OCI-LY3 (cell line): Measurements from ENCODE around the gene C12orf56.
"Not testable (repeated sequence)": the region's sequence is repeated elsewhere in the genome, so short reads cannot be mapped to it uniquely, and the experiment has no call there.

Experiments used
- H2AFZ ChIP-seq: fragments of 200-600, 300-600 bp; shearing (Covaris generic); 2 replicates; pipeline ENCODE4 v1.6.0; 2014; ENCODE audit warnings: antibody characterized with exemption, low read depth, low read length
- H3K27ac ChIP-seq: fragments of 200-600, 300-600 bp; sonication (generic); 2 replicates; pipeline ENCODE4 v1.5.1; 2014; ENCODE audit warnings: mild to moderate bottlenecking, low read length, moderate library complexity, mixed read lengths
- H3K27me3 ChIP-seq: fragments of 200-600, 300-600 bp; sonication (generic); 2 replicates; pipeline ENCODE4 v1.6.1; 2014; ENCODE audit warnings: low read depth, low read length, mixed read lengths
- H3K36me3 ChIP-seq: fragments of 200-600, 300-600 bp; sonication (generic); replicated peaks from 2 replicates; pipeline ENCODE3; 2014; ENCODE audit warnings: low read depth, low read length, mixed read lengths
- H3K4me1 ChIP-seq: fragments of 300-600, 200-600 bp; sonication (generic); 2 replicates; pipeline ENCODE4 v1.6.1; 2014; ENCODE audit warnings: low read length, mixed read lengths
- H3K4me2 ChIP-seq: fragments of 200-600, 300-600 bp; sonication (generic); 2 replicates; pipeline ENCODE4 v1.6.1; 2014; ENCODE audit warnings: low read length, mixed read lengths
- H3K4me3 ChIP-seq: fragments of 300-600, 200-600 bp; sonication (generic); 2 replicates; pipeline ENCODE4 v1.5.1; 2014; ENCODE audit warnings: antibody characterized with exemption, mild to moderate bottlenecking, low read length, moderate library complexity
- H3K79me2 ChIP-seq: fragments of 300-600, 200-600 bp; shearing (Covaris generic); 2 replicates; pipeline ENCODE4 v1.6.1; 2014; ENCODE audit warnings: mild to moderate bottlenecking, low read length, mixed read lengths
- H3K9ac ChIP-seq: fragments of 300-600, 200-600 bp; shearing (Covaris generic); 2 replicates; pipeline ENCODE4 v1.6.0; 2014; ENCODE audit warnings: mild to moderate bottlenecking, low read length, moderate library complexity
- H3K9me3 ChIP-seq: fragments of 200-600, 300-600 bp; shearing (Covaris generic); 2 replicates; pipeline ENCODE4 v1.6.1; 2014; ENCODE audit warnings: low read length, mixed read lengths; ENCODE audit not compliant: insufficient read depth
- H4K20me1 ChIP-seq: fragments of 200-600, 300-600 bp; sonication (generic); 2 replicates; pipeline ENCODE4 v1.6.1; 2016; ENCODE audit warnings: low read length, mixed read lengths; ENCODE audit not compliant: insufficient read depth
- CTCF ChIP-seq: fragments of 200-600, 300-600 bp; sonication (generic); IDR thresholded peaks from 2 replicates; pipeline ENCODE4 v1.5.1; 2014; ENCODE audit warnings: antibody characterized with exemption, low read length, low read depth
- EZH2phosphoT487 ChIP-seq: fragments of 200-600 bp; shearing (Covaris generic); IDR thresholded peaks from 2 replicates; pipeline ENCODE4 v1.6.1; 2018; ENCODE audit warnings: antibody characterized with exemption, mixed run types, low read depth

The C12orf56 gene

GRCh38 chr12:64332296-64332695, 58.3 kb downstream of the C12orf56 start:
- H3K27me3 ChIP-seq, result no peaks in the 10 kb centered on the region
- H3K4me1 ChIP-seq, result peaks cover 11% of the 10 kb centered on the region
- H3K4me2 ChIP-seq, result peak overlapping the region; percentile 51
- no peaks in the 10 kb centered on the region for H3K9me3 ChIP-seq
- H4K20me1 ChIP-seq, result no peaks in the 10 kb centered on the region
- no peak overlapping the region for H2AFZ ChIP-seq
- no peak overlapping the region for H3K27ac ChIP-seq
- H3K36me3 ChIP-seq, result no peaks in the 10 kb centered on the region
- TF ChIP-seq CTCF (no peak), EZH2phosphoT487 (no peak)
- no peaks in the 10 kb centered on the region for H3K79me2 ChIP-seq
- H3K4me3 ChIP-seq, result no peak overlapping the region
- H3K9ac ChIP-seq, result no peak overlapping the region

GRCh38 chr12:64329031-64329710, 61.4 kb downstream of the C12orf56 start:
- not testable (repeated sequence) for H3K36me3 ChIP-seq, H3K9me3 ChIP-seq, H3K27ac ChIP-seq, H3K9ac ChIP-seq, H3K4me2 ChIP-seq, H3K79me2 ChIP-seq, H4K20me1 ChIP-seq, H3K27me3 ChIP-seq, H2AFZ ChIP-seq, H3K4me3 ChIP-seq
- H3K4me1 ChIP-seq, result peaks cover 11% of the 10 kb centered on the region

GRCh38 chr12:64325055-64325454, 65.5 kb downstream of the C12orf56 start:
- no peak overlapping the region for H3K27ac ChIP-seq
- peaks cover 3% of the 10 kb centered on the region; the same call in 1 of the 2 replicates for H3K27me3 ChIP-seq
- H3K79me2 ChIP-seq, result no peaks in the 10 kb centered on the region
- no peaks in the 10 kb centered on the region for H3K36me3 ChIP-seq
- no peaks in the 10 kb centered on the region for H4K20me1 ChIP-seq
- H3K4me1 ChIP-seq, result no peaks in the 10 kb centered on the region
- no peak for TF ChIP-seq EZH2phosphoT487
- TF ChIP-seq CTCF, result no peak
- H3K9me3 ChIP-seq, result no peaks in the 10 kb centered on the region
- no peak overlapping the region for H2AFZ ChIP-seq
- no peak overlapping the region for H3K4me3 ChIP-seq
- H3K4me2 ChIP-seq, result no peak overlapping the region
- H3K9ac ChIP-seq, result no peak overlapping the region

- H3K4me1 ChIP-seq, result peaks cover 3% of the 10 kb centered on the region; the same call in 1 of the 2 replicates
- H3K4me2 ChIP-seq, result no peak overlapping the region
- H3K36me3 ChIP-seq, result no peaks in the 10 kb centered on the region
- H3K4me3 ChIP-seq, result no peak overlapping the region
- peaks cover 3% of the 10 kb centered on the region; the same call in 1 of the 2 replicates for H3K27me3 ChIP-seq
- no peak overlapping the region for H2AFZ ChIP-seq
- no peak overlapping the region for H3K9ac ChIP-seq
- H3K27ac ChIP-seq, result no peak overlapping the region
- H3K79me2 ChIP-seq, result no peaks in the 10 kb centered on the region
- TF ChIP-seq EZH2phosphoT487 (no peak), CTCF (no peak)
- H4K20me1 ChIP-seq, result no peaks in the 10 kb centered on the region
- no peaks in the 10 kb centered on the region for H3K9me3 ChIP-seq
Measured at GRCh38 chr12:64323476-64324225, 66.9 kb downstream of the C12orf56 start.
